ENCODE data around the gene GDI1. TPM values are rescaled to one million over a fixed set of nuclear protein-coding genes. Genes with fewer than 3 reads are reported as not detected.

GDI1 gene
- polyA plus RNA-seq, 4 donors, result 118 to 136 (median 132) TPM

Other genes starting within 250 kb of the GDI1 start
- not detected for gene OPN1MW2, start 217.4 kb upstream of the GDI1 start, polyA plus RNA-seq (ENCODE audit: insufficient read length in 4 of 4)
- gene OPN1MW3, start 179.6 kb upstream of the GDI1 start, polyA plus RNA-seq (ENCODE audit: insufficient read length in 4 of 4), result not detected
- gene TEX28, start 142.0 kb upstream of the GDI1 start, polyA plus RNA-seq (ENCODE audit: insufficient read length in 4 of 4), result not detected
- gene TKTL1, start 141.4 kb upstream of the GDI1 start, polyA plus RNA-seq (ENCODE audit: insufficient read length in 4 of 4), result under 1 TPM; 0.26 to 0.91 (median 0.45) TPM
- gene FLNA, start 62.5 kb upstream of the GDI1 start, polyA plus RNA-seq (ENCODE audit: insufficient read length in 4 of 4), result 100 to 1,000 TPM; 393 to 586 (median 423) TPM
- 10 to 100 TPM; 68.7 to 96.7 (median 74.0) TPM for gene EMD, start 57.9 kb upstream of the GDI1 start, polyA plus RNA-seq (ENCODE audit: insufficient read length in 4 of 4)
- gene RPL10, start 38.8 kb upstream of the GDI1 start, polyA plus RNA-seq (ENCODE audit: insufficient read length in 4 of 4), result 1,000 to 10,000 TPM; 2,815 to 4,008 (median 3,095) TPM
- 10 to 100 TPM; 10.5 to 16.1 (median 14.1) TPM for gene DNASE1L1, start 27.9 kb upstream of the GDI1 start, polyA plus RNA-seq (ENCODE audit: insufficient read length in 4 of 4)
- gene TAFAZZIN, start 25.6 kb upstream of the GDI1 start, polyA plus RNA-seq (ENCODE audit: insufficient read length in 4 of 4), result 10 to 100 TPM; 26.3 to 36.4 (median 30.8) TPM
- gene ATP6AP1, start 8.5 kb upstream of the GDI1 start, polyA plus RNA-seq (ENCODE audit: insufficient read length in 4 of 4), result 100 to 1,000 TPM; 155 to 184 (median 168) TPM
- 10 to 100 TPM; 47.2 to 55.8 (median 51.6) TPM for gene FAM50A, start 7.0 kb downstream of the GDI1 start, polyA plus RNA-seq (ENCODE audit: insufficient read length in 4 of 4)
- 10 to 100 TPM; 38.6 to 50.2 (median 47.5) TPM for gene PLXNA3, start 21.1 kb downstream of the GDI1 start, polyA plus RNA-seq (ENCODE audit: insufficient read length in 4 of 4)
- gene LAGE3, start 42.1 kb downstream of the GDI1 start, polyA plus RNA-seq (ENCODE audit: insufficient read length in 4 of 4), result 10 to 100 TPM; 10.7 to 20.1 (median 12.4) TPM
- gene UBL4A, start 49.5 kb downstream of the GDI1 start, polyA plus RNA-seq (ENCODE audit: insufficient read length in 4 of 4), result 10 to 100 TPM; 27.7 to 34.8 (median 30.2) TPM
- 10 to 100 TPM; 19.3 to 27.6 (median 19.6) TPM for gene SLC10A3, start 53.5 kb downstream of the GDI1 start, polyA plus RNA-seq (ENCODE audit: insufficient read length in 4 of 4)
- gene FAM3A, start 79.1 kb downstream of the GDI1 start, polyA plus RNA-seq (ENCODE audit: insufficient read length in 4 of 4), result 10 to 100 TPM; 28.3 to 44.5 (median 37.2) TPM
- 10 to 100 TPM; 38.0 to 43.2 (median 41.0) TPM for gene G6PD, start 109.7 kb downstream of the GDI1 start, polyA plus RNA-seq (ENCODE audit: insufficient read length in 4 of 4)
- gene IKBKG, start 110.5 kb downstream of the GDI1 start, polyA plus RNA-seq (ENCODE audit: insufficient read length in 4 of 4), result 10 to 100 TPM; 15.2 to 20.1 (median 16.7) TPM
- not detected for gene CTAG1A, start 148.0 kb downstream of the GDI1 start, polyA plus RNA-seq (ENCODE audit: insufficient read length in 4 of 4)
- gene CTAG1B, start 182.1 kb downstream of the GDI1 start, polyA plus RNA-seq (ENCODE audit: insufficient read length in 4 of 4), result not detected
- not detected for gene CTAG2, start 216.4 kb downstream of the GDI1 start, polyA plus RNA-seq (ENCODE audit: insufficient read length in 4 of 4)

Measured in right renal pelvis (tissue), 4 donors.